ENCODE measurements around the gene SOBP.

DNA sequence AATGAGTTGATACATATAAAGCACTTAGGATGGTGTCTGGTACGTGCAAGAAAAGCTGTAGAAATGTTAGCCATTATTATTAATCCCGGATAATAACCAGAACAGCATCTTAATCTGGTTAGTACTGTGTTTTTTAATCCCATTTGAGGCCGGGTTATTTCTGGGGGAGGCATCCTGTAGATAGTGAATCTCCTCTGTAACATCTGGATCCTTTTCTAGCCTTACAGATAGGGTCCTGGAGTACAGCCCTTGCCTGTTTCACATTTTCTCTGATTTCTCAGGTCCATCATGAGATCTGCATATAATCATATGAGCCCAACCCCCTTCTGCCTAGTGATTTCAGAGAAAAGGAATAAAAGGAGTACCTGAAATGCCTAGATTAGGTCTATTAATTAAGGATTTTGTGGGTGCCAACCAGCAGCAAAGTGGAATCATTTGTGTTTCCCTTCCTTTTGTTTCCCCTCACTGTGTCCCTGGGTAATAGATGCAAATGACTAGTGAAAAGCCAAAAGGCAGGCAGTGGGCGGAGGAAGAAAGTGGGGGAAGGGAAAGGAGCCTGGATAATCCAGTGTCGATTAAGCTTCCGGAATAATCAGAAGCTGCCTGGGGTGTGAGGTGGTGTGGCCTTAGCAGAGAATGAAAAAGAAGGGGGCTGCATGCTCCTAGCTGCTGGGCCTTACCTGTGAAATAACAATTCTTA, 88.9 kb downstream of the SOBP start:
- TF ChIP-seq CTCF (IDR thresholded peaks at IDR 0.05) (no peak), EZH2 (IDR thresholded peaks at IDR 0.05; ENCODE audit: borderline replicate concordance, insufficient read depth, low read depth, low read length, poor library complexity, severe bottlenecking) (no peak)
